ENCODE data around the gene POLR3K.

- peak; percentile 97 for TF ChIP-seq CTCF (IDR thresholded peaks at IDR 0.05; ENCODE audit: low read depth, low read length, missing input control)
- TF ChIP-seq REST (IDR thresholded peaks at IDR 0.05), result no peak
- TF ChIP-seq YY1 (IDR thresholded peaks at IDR 0.05), result no peak
- no peak for TF ChIP-seq TAF1 (conservative IDR thresholded peaks at IDR 0.05)
- TF ChIP-seq ZBTB33 (IDR thresholded peaks at IDR 0.05), result no peak
- TF ChIP-seq EGR1 (IDR thresholded peaks at IDR 0.05; ENCODE audit: low read depth in 2 of 2), result no peak
- TF ChIP-seq RAD21 (IDR thresholded peaks at IDR 0.05), result peak; percentile 95 to 98
- no peak for TF ChIP-seq FOXA1 (IDR thresholded peaks at IDR 0.05)
- no peak for TF ChIP-seq SP1 (IDR thresholded peaks at IDR 0.05)
- no peak for TF ChIP-seq NR2F2 (IDR thresholded peaks at IDR 0.05)
These were observed 12.3 kb upstream of the POLR3K start for GRCh38 chr16:65745-66144.

All from liver (tissue), 3 donors.